ENCODE measurements around the gene FSTL5.

FSTL5 gene

DNA sequence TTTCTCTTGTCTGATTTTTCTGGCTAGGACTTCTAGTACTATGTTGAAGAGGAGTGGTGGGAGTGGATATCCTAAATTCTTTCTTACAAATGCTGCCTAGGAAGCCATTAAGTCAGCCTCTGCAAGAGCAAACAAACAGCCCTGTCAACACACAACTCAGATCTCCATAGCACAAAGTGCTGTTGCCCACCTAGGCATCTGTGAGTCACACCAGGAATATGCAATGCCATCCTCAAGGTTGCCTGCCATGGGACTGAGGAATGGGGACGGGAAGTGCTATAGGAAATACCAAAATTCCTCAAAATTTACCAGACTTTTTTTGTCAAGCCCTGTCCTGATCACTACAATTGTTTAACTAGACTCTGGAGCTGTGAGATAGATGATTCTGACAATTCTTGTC is 466.9 kb downstream of the FSTL5 start:
- TF ChIP-seq, protein P1, sequence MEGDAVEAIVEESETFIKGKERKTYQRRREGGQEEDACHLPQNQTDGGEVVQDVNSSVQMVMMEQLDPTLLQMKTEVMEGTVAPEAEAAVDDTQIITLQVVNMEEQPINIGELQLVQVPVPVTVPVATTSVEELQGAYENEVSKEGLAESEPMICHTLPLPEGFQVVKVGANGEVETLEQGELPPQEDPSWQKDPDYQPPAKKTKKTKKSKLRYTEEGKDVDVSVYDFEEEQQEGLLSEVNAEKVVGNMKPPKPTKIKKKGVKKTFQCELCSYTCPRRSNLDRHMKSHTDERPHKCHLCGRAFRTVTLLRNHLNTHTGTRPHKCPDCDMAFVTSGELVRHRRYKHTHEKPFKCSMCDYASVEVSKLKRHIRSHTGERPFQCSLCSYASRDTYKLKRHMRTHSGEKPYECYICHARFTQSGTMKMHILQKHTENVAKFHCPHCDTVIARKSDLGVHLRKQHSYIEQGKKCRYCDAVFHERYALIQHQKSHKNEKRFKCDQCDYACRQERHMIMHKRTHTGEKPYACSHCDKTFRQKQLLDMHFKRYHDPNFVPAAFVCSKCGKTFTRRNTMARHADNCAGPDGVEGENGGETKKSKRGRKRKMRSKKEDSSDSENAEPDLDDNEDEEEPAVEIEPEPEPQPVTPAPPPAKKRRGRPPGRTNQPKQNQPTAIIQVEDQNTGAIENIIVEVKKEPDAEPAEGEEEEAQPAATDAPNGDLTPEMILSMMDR (IDR thresholded peaks at IDR 0.05; ENCODE audit: low read depth, low read length, missing control alignments): no peak
- DNase-seq (ENCODE audit: low read depth): no peak
- no peak overlapping the region for H3K4me3 ChIP-seq (ENCODE audit: low read depth, low read length)
- in situ Hi-C loops (cut with HindIII; ENCODE audit: low sequenced_read_pairs): no loop called here

GRCh38 chr4:161680146-161680545 is 483.7 kb downstream of the FSTL5 start:
- in situ Hi-C loops (cut with HindIII; ENCODE audit: low sequenced_read_pairs): no loop called here
- no peak overlapping the region for H3K4me3 ChIP-seq (ENCODE audit: low read depth, low read length)
- TF ChIP-seq, protein P1 (IDR thresholded peaks at IDR 0.05; ENCODE audit: low read depth, low read length, missing control alignments): no peak
- no peak for DNase-seq (ENCODE audit: low read depth)

- TF ChIP-seq, protein P1 (IDR thresholded peaks at IDR 0.05; ENCODE audit: low read depth, low read length, missing control alignments): no peak
- no peak overlapping the region for H3K4me3 ChIP-seq (ENCODE audit: low read depth, low read length)
- no peak for DNase-seq (ENCODE audit: low read depth)
- in situ Hi-C loops (cut with HindIII; ENCODE audit: low sequenced_read_pairs): no loop called here
Measured at GRCh38 chr4:161664740-161665139, 499.1 kb downstream of the FSTL5 start.

DNA sequence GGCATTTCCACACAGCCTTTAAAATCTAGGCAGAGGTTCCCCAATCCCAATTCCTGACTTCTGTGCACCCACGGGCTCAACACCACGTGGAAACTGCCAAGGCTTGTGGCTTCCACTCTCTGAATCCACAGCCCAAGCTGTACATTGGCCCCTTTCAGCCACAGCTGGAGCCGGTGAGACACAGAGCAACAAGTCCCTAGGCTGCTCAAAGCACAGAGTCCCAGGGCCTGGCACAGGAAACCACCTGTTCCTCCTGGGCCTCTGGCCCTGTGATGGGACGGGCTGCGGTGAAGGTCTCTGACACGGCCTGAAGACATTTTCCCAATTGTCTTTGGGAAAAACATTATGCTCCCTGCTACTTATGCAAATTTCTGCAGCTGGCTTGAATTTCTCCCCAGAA is 500.0 kb downstream of the FSTL5 start:
- no peak overlapping the region for H3K4me3 ChIP-seq (ENCODE audit: low read depth, low read length)
- TF ChIP-seq, protein P1 (IDR thresholded peaks at IDR 0.05; ENCODE audit: low read depth, low read length, missing control alignments): no peak
- in situ Hi-C loops (cut with HindIII; ENCODE audit: low sequenced_read_pairs): no loop called here
- DNase-seq (ENCODE audit: low read depth): no peak

DNA sequence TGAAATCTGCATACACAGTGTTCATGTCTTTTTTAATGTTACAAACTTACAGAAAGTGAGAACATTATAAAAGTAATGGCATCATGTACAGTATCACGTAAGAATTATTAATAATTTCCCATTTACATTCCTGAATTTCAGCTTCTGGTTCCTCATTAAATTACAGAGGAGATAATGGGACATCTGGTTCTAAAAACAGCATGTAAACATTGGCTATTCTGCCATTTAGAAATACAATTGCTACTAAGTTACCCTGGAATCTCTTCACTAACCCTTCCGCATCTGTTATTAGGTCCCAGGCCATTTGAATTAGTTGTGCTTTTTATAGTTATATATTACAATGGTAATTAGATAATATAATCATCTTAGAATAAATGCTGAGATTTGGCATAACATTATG is 505.1 kb downstream of the FSTL5 start:
- no peak for DNase-seq (ENCODE audit: low read depth)
- in situ Hi-C loops (cut with HindIII; ENCODE audit: low sequenced_read_pairs): no loop called here
- TF ChIP-seq, protein P1 (IDR thresholded peaks at IDR 0.05; ENCODE audit: low read depth, low read length, missing control alignments): no peak
- H3K4me3 ChIP-seq (ENCODE audit: low read depth, low read length): no peak overlapping the region

GRCh38 chr4:161657616-161658015 is 506.2 kb downstream of the FSTL5 start:
- in situ Hi-C loops (cut with HindIII; ENCODE audit: low sequenced_read_pairs): no loop called here
- H3K4me3 ChIP-seq (ENCODE audit: low read depth, low read length): no peak overlapping the region
- no peak for DNase-seq (ENCODE audit: low read depth)
- TF ChIP-seq, protein P1 (IDR thresholded peaks at IDR 0.05; ENCODE audit: low read depth, low read length, missing control alignments): no peak

GRCh38 chr4:161656594-161656993 is 507.2 kb downstream of the FSTL5 start:
- no peak for DNase-seq (ENCODE audit: low read depth)
- in situ Hi-C loops (cut with HindIII; ENCODE audit: low sequenced_read_pairs): no loop called here
- no peak overlapping the region for H3K4me3 ChIP-seq (ENCODE audit: low read depth, low read length)
- TF ChIP-seq, protein P1 (IDR thresholded peaks at IDR 0.05; ENCODE audit: low read depth, low read length, missing control alignments): no peak
